Measurements from ENCODE around the gene USP31. TPM values are rescaled to one million over a fixed set of nuclear protein-coding genes. Genes with fewer than 3 reads are reported as not detected.

USP31 gene
- total and polyA plus RNA-seq, 2 of the 13 experiments (the other 11 are each of a cell fraction or from before 2014, with no cell fraction given) = 22.5 to 23.3 TPM

GRCh38 chr16:23141959-23142740 lies 7.1 kb downstream of the USP31 start (continued):
- 0 out of 2 replicates have a peak, but pooled peaks have one; percentile 57 for TF ChIP-seq KIAA2018 (CRISPR knock-in tag; IDR thresholded peaks at IDR 0.05; ENCODE audit: borderline replicate concordance)
- TF ChIP-seq MTERF4 (CRISPR knock-in tag; IDR thresholded peaks at IDR 0.05) = no peak
- no peak for TF ChIP-seq ELF4 (CRISPR knock-in tag; IDR thresholded peaks at IDR 0.05; ENCODE audit: borderline replicate concordance)
- no peak for TF ChIP-seq RFXAP (CRISPR knock-in tag; IDR thresholded peaks at IDR 0.05; ENCODE audit: borderline replicate concordance)
- TF ChIP-seq ZNF256 (CRISPR knock-in tag; conservative IDR thresholded peaks at IDR 0.05) = 0 out of 2 replicates have a peak, but pooled peaks have one; percentile 43
- no peak for TF ChIP-seq MYNN (CRISPR knock-in tag; IDR thresholded peaks at IDR 0.05; ENCODE audit: low read depth)
- no peak for TF ChIP-seq ZSCAN25 (CRISPR knock-in tag; IDR thresholded peaks at IDR 0.05)
- TF ChIP-seq PHB2 (IDR thresholded peaks at IDR 0.05; ENCODE audit: partially characterized antibody) = no peak
- TF ChIP-seq DMAP1 (CRISPR knock-in tag; IDR thresholded peaks at IDR 0.05) = peak; percentile 54; the same call in 1 of the 2 replicates
- no peak; the same call in 1 of the 2 replicates for TF ChIP-seq ZBTB2 (CRISPR knock-in tag; IDR thresholded peaks at IDR 0.05; ENCODE audit: low read depth)
- no peak for TF ChIP-seq ZFP36L2 (CRISPR knock-in tag; IDR thresholded peaks at IDR 0.05)
- no peak for TF ChIP-seq ZNF562 (CRISPR knock-in tag; IDR thresholded peaks at IDR 0.05; ENCODE audit: borderline replicate concordance)
- TF ChIP-seq RFX5 (IDR thresholded peaks at IDR 0.05; ENCODE audit: low read depth, low read length) = 0 out of 2 replicates have a peak, but pooled peaks have one; percentile 4
- TF ChIP-seq GFI1 (CRISPR knock-in tag; IDR thresholded peaks at IDR 0.05; ENCODE audit: borderline replicate concordance) = no peak
- TF ChIP-seq ZNF567 (CRISPR knock-in tag; IDR thresholded peaks at IDR 0.05; ENCODE audit: borderline replicate concordance) = peak; percentile 84; the same call in 1 of the 2 replicates
- no peak for TF ChIP-seq RFX3 (CRISPR knock-in tag; IDR thresholded peaks at IDR 0.05)
- TF ChIP-seq ZMYM3 (CRISPR knock-in tag; IDR thresholded peaks at IDR 0.05) = no peak
- TF ChIP-seq ZNF292 (CRISPR knock-in tag; IDR thresholded peaks at IDR 0.05; ENCODE audit: borderline replicate concordance, low read depth) = no peak
- no peak for TF ChIP-seq ZNF772 (CRISPR knock-in tag; IDR thresholded peaks at IDR 0.05)
- TF ChIP-seq GZF1 (CRISPR knock-in tag; IDR thresholded peaks at IDR 0.05) = no peak

All from HepG2 (cell line).